B cell (primary cell): ENCODE results near the gene FARP1. TPM values are rescaled to one million over a fixed set of nuclear protein-coding genes. Genes with fewer than 3 reads are reported as not detected.

Source experiments
- ATAC-seq: fragments of 200-7000 bp; cut with Tn5 transposase; one replicate; pipeline ENCODE4 v1.10.0; 2021; ENCODE audit warnings: low read depth, mild to moderate bottlenecking, moderate number of reproducible peaks, moderate library complexity
- CTCF ChIA-PET: fragments of 350-600 bp; sonication (Branson Sonifier 250); formaldehyde crosslinking; loops from one replicate; lab custom pipeline; 2021; ENCODE audit warnings: antibody characterized with exemption, inconsistent platforms; lab: Charles Lee
- POLR2A ChIA-PET: fragments of 350-600 bp; sonication (Branson Sonifier 250); formaldehyde crosslinking; loops from one replicate; lab custom pipeline; 2021; ENCODE audit warnings: antibody characterized with exemption; lab: Charles Lee
- DNase-seq: peaks from one replicate; pipeline ENCODE4 v3.0.0; 2013
- H2AFZ ChIP-seq: 2 replicates; pipeline ENCODE4 v1.6.1; 2012; ENCODE audit warnings: mild to moderate bottlenecking, low read depth, low read length; ENCODE audit not compliant: insufficient read depth, poor library complexity, severe bottlenecking
- H3K27ac ChIP-seq, 2 donors: 1 replicate in 1 of 2; 2 replicates in 1 of 2; pipeline ENCODE4 v1.5.1; 2012 to 2013; ENCODE audit warnings: low read length in 2 of 2, mild to moderate bottlenecking in 2 of 2, moderate library complexity in 1 of 2
- H3K27me3 ChIP-seq, 4 experiments: fragments of 200-600 bp in 1 of 4; sonication (generic) in 1 of 4; replicated peaks in 1 of 4; 1 replicate in 2 of 4; 2 replicates in 2 of 4; pipeline versions ENCODE4 v1.6.1 to v1.7.0; 2013 to 2016; ENCODE audit warnings: low read length in 3 of 4, mild to moderate bottlenecking in 2 of 4, mixed read lengths in 1 of 4, moderate library complexity in 1 of 4; ENCODE audit not compliant: insufficient read depth in 4 of 4, control insufficient read depth in 3 of 4; ENCODE audit errors: control extremely low read depth in 1 of 4
- H3K36me3 ChIP-seq, 2 experiments: replicated peaks in 1 of 2; 1 replicate in 1 of 2; 2 replicates in 1 of 2; pipeline versions ENCODE4 v1.6.1 to v1.7.1; 2013; ENCODE audit warnings: low read length in 1 of 2; ENCODE audit not compliant: insufficient read depth in 2 of 2, control insufficient read depth in 1 of 2; ENCODE audit errors: control extremely low read depth in 1 of 2, extremely low read depth in 1 of 2
- H3K4me1 ChIP-seq, 2 donors: fragments of 200-600 bp in 1 of 2; sonication (generic) in 1 of 2; 1 replicate in 1 of 2; 2 replicates in 1 of 2; pipeline versions ENCODE4 v1.5.1 to v1.6.1; 2013 to 2017; ENCODE audit warnings: low read length in 2 of 2; ENCODE audit not compliant: control insufficient read depth in 2 of 2, insufficient read depth in 2 of 2
- H3K4me2 ChIP-seq: replicated peaks from 2 replicates; pipeline ENCODE3; 2012; ENCODE audit warnings: mild to moderate bottlenecking, low read depth, low read length; ENCODE audit not compliant: poor library complexity, severe bottlenecking
- H3K4me3 ChIP-seq, 5 experiments: fragments of 200-600 bp in 1 of 5; sonication (generic) in 1 of 5; 1 replicate in 3 of 5; 2 replicates in 2 of 5; pipeline versions ENCODE4 v1.5.1 to v1.7.0; 2011 to 2016; ENCODE audit warnings: low read length in 4 of 5, mild to moderate bottlenecking in 4 of 5, low read depth in 2 of 5, control low read depth in 1 of 5, moderate library complexity in 1 of 5; ENCODE audit not compliant: insufficient read depth in 1 of 5; ENCODE audit errors: control extremely low read depth in 1 of 5, extremely low read depth in 1 of 5
- H3K79me2 ChIP-seq: fragments of 200-600 bp; sonication (generic); one replicate; pipeline ENCODE4 v1.6.0; 2016; ENCODE audit warnings: low read length; ENCODE audit not compliant: control insufficient read depth, insufficient read depth
- H3K9ac ChIP-seq: fragments of 200-600 bp; sonication (generic); 2 replicates; pipeline ENCODE4 v1.6.1; 2017; ENCODE audit warnings: mild to moderate bottlenecking, low read length, moderate library complexity
- H3K9me3 ChIP-seq, 3 donors: one replicate each; pipeline versions ENCODE4 v1.6.1 to v1.7.1; 2013; ENCODE audit warnings: low read length in 2 of 3; ENCODE audit not compliant: control insufficient read depth in 2 of 3, insufficient read depth in 1 of 3; ENCODE audit errors: control extremely low read depth in 1 of 3
- H4K20me1 ChIP-seq: 2 replicates; pipeline ENCODE4 v1.6.0; 2012; ENCODE audit warnings: mild to moderate bottlenecking, low read length; ENCODE audit not compliant: insufficient read depth, control insufficient read depth, poor library complexity, severe bottlenecking
- H3K27ac Mint-ChIP-seq: one replicate; pipeline ENCODE4 v1.8.0; 2021; ENCODE audit warnings: mixed read lengths
- H3K27me3 Mint-ChIP-seq: one replicate; pipeline ENCODE4 v1.8.0; 2021; ENCODE audit warnings: mixed read lengths
- H3K4me1 Mint-ChIP-seq: one replicate; pipeline ENCODE4 v1.8.0; 2021; ENCODE audit warnings: mixed read lengths
- H3K4me3 Mint-ChIP-seq: one replicate; pipeline ENCODE4 v1.8.0; 2021; ENCODE audit warnings: mixed read lengths
- H3K9me3 Mint-ChIP-seq: one replicate; pipeline ENCODE4 v1.8.0; 2022; ENCODE audit warnings: mixed read lengths; ENCODE audit not compliant: insufficient read depth
- CTCF ChIP-seq: fragments of 200-600 bp; IDR thresholded peaks from one replicate; pipeline ENCODE4 v1.8.0; 2022; ENCODE audit warnings: antibody characterized with exemption, mild to moderate bottlenecking
- EZH2 ChIP-seq: IDR thresholded peaks from 2 replicates; pipeline ENCODE4 v1.6.1; 2012; ENCODE audit warnings: borderline replicate concordance, low read depth, mild to moderate bottlenecking, moderate library complexity, low read length; ENCODE audit not compliant: insufficient read depth, poor library complexity, severe bottlenecking
- WGBS: methylation state at CpG from one replicate; pipeline ENCODE4 v1.1.5; 2013; ENCODE audit warnings: missing lambda C conversion rate; ENCODE audit not compliant: insufficient coverage; 5-methylcytosine and 5-hydroxymethylcytosine counted together
- intact Hi-C: fragments of 100-400 bp; cut with micrococcal nuclease; formaldehyde crosslinking; loops from one replicate; pipeline ENCODE4 v1.10.0; 2022
- polyA plus RNA-seq: library from polyadenylated mRNA; depleted of rRNA; stranded (reverse); fragments of >200 nt; gene quantifications from 2 replicates; pipeline ENCODE4 v1.2.3, GENCODE V29; 2012
- total RNA-seq, 2 donors: library from RNA; stranded (reverse); fragments of 120-200 nt in 1 of 2; gene quantifications; 1 replicate in 1 of 2; 2 replicates in 1 of 2; pipeline versions ENCODE4 v1.2.3 to v1.2.4, GENCODE V29; 2013 to 2022

The FARP1 gene
- total and polyA plus RNA-seq, 2 donors (not counting 1 experiment from before 2014, with no cell fraction given): 0.15 to 1.5 TPM

GRCh38 chr13:98295371-98295770 is 152.5 kb downstream of the FARP1 start:
- CTCF ChIA-PET: no interaction called here
- intact Hi-C loops: no loop called here
- Mint-ChIP-seq H3K9me3 (no peaks in the 10 kb centered on the region), H3K27ac (no peak overlapping the region), H3K4me1 (no peaks in the 10 kb centered on the region), H3K4me3 (no peak overlapping the region), H3K27me3 (peaks cover 12% of the 10 kb centered on the region)
- ATAC-seq (no peak), DNase-seq (no peak)
- Histone ChIP-seq H3K27me3 (no peaks in the 10 kb centered on the region), H3K36me3 (no peaks in the 10 kb centered on the region), H3K4me2 (no peak overlapping the region), H3K27ac (no peak overlapping the region), H3K79me2 (no peaks in the 10 kb centered on the region), H3K4me3 (no peak overlapping the region), H3K4me1 (no peaks in the 10 kb centered on the region), H4K20me1 (no peaks in the 10 kb centered on the region), H3K9ac (no peak overlapping the region), H3K9me3 (no peaks in the 10 kb centered on the region), H2AFZ (no peak overlapping the region)
- TF ChIP-seq CTCF: no peak
- TF ChIP-seq EZH2: no peak
- 100% methylated on average over 1 of the region's 2 CpGs for WGBS
- POLR2A ChIA-PET: no interaction called here

- H3K4me3 ChIP-seq: no peak overlapping the region
- POLR2A ChIA-PET: no interaction called here
- H3K27ac ChIP-seq: no peak overlapping the region
- H3K4me2 ChIP-seq: no peak overlapping the region
- no peaks in the 10 kb centered on the region for H3K4me1 ChIP-seq
- Mint-ChIP-seq H3K27ac (no peak overlapping the region), H3K9me3 (no peaks in the 10 kb centered on the region), H3K4me3 (no peak overlapping the region), H3K4me1 (no peaks in the 10 kb centered on the region), H3K27me3 (peaks cover 12% of the 10 kb centered on the region)
- TF ChIP-seq CTCF (no peak), EZH2 (no peak)
- no peak for DNase-seq
- no peaks in the 10 kb centered on the region for H3K9me3 ChIP-seq
- H3K27me3 ChIP-seq: no peaks in the 10 kb centered on the region
- no peaks in the 10 kb centered on the region for H3K79me2 ChIP-seq
- H2AFZ ChIP-seq: no peak overlapping the region
- ATAC-seq: no peak
- 91% methylated on average over 4 of the region's 5 CpGs for WGBS
- H4K20me1 ChIP-seq: no peaks in the 10 kb centered on the region
- no peak overlapping the region for H3K9ac ChIP-seq
- no peaks in the 10 kb centered on the region for H3K36me3 ChIP-seq
- CTCF ChIA-PET: no interaction called here
- intact Hi-C loops: no loop called here
Observed at GRCh38 chr13:98297051-98297450, 154.2 kb downstream of the FARP1 start.
